ENCODE measurements around the gene PLEKHA8.

DNA sequence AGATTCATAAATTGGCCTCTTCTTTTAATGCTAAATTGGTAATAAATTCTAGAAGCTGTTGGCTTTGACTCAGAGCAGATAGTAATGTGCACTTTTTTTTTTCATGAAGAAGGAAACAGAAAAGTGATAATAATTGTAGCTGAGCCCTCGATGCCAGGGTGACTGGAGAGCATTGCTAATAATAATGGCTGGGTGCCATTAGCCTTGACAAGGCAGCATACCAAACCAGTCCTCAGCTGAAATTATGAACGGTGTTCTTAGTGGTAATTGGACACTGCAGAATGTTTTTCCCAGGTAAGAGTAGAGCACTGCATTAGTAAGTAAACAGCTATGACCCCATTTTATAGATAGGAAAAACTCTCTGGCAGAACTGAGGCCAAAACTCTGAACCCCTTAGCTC, 18.9 kb downstream of the PLEKHA8 start:
- TF ChIP-seq, protein P1, sequence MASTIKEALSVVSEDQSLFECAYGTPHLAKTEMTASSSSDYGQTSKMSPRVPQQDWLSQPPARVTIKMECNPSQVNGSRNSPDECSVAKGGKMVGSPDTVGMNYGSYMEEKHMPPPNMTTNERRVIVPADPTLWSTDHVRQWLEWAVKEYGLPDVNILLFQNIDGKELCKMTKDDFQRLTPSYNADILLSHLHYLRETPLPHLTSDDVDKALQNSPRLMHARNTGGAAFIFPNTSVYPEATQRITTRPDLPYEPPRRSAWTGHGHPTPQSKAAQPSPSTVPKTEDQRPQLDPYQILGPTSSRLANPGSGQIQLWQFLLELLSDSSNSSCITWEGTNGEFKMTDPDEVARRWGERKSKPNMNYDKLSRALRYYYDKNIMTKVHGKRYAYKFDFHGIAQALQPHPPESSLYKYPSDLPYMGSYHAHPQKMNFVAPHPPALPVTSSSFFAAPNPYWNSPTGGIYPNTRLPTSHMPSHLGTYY (CRISPR knock-in tag; IDR thresholded peaks at IDR 0.05) = no peak
- no peak for TF ChIP-seq ZBTB21 (CRISPR knock-in tag; IDR thresholded peaks at IDR 0.05; ENCODE audit: borderline replicate concordance)
- no peak for TF ChIP-seq ELF4 (CRISPR knock-in tag; IDR thresholded peaks at IDR 0.05; ENCODE audit: low read depth)
